ENCODE data around the gene ADGRG3. TPM values are rescaled to one million over a fixed set of nuclear protein-coding genes. Genes with fewer than 3 reads are reported as not detected.

The ADGRG3 gene
- total RNA-seq, 4 donors from 2014 or later = 2.3 to 17.7 (median 4.4) TPM

DNA sequence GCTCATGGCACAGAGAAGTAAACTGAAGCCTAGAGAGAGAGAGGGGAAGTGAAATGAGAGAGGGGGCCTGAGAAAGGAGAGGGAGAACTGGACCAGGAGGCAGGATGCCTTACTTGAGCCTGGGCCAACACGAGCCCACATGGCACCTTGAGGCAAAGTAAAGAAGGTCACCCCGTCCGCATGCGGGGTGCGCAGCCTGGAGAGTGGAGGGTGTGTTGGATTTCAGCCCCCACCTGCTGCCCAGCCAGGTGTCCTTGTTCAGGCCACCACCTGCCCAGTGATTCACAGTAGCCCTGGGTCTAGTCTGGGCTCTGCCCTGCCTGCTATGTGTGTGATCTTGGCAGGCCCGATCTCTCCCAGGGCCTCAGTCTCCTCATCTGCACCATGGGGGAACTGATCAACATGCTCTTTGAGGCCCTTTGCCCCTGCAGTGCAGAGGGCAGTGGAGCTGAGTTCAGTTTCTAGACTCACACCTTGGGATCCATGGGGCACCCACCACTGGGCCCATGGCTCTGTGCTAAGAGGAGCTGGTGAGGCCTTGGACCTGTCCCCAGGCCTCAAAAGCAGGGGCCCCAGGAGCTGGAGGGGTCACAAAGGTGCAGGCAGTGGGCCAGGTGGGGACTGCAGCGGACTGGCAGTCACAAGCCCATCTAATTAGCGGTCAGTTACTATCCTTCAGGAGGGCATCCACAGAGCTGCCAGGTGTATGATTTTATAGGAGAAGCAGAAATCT lies 16.7 kb downstream of the ADGRG3 start:
- ATAC-seq (ENCODE audit: low FRiP score) = no peak
- no peak for DNase-seq (ENCODE audit: low spot score)
- TF ChIP-seq, protein P1, sequence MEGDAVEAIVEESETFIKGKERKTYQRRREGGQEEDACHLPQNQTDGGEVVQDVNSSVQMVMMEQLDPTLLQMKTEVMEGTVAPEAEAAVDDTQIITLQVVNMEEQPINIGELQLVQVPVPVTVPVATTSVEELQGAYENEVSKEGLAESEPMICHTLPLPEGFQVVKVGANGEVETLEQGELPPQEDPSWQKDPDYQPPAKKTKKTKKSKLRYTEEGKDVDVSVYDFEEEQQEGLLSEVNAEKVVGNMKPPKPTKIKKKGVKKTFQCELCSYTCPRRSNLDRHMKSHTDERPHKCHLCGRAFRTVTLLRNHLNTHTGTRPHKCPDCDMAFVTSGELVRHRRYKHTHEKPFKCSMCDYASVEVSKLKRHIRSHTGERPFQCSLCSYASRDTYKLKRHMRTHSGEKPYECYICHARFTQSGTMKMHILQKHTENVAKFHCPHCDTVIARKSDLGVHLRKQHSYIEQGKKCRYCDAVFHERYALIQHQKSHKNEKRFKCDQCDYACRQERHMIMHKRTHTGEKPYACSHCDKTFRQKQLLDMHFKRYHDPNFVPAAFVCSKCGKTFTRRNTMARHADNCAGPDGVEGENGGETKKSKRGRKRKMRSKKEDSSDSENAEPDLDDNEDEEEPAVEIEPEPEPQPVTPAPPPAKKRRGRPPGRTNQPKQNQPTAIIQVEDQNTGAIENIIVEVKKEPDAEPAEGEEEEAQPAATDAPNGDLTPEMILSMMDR (IDR thresholded peaks at IDR 0.05) = no peak

DNA sequence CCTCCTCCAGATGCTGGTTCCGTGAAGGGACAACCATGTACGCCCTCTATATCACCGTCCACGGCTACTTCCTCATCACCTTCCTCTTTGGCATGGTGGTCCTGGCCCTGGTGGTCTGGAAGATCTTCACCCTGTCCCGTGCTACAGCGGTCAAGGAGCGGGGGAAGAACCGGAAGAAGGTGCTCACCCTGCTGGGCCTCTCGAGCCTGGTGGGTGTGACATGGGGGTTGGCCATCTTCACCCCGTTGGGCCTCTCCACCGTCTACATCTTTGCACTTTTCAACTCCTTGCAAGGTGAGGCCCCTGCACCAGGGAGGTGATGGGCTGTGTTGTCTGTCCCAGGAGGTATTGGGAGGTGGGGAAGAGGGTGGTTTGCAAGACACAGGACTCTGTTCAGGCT lies 17.5 kb downstream of the ADGRG3 start:
- DNase-seq (ENCODE audit: low spot score) (no peak), ATAC-seq (ENCODE audit: low FRiP score) (no peak)
- TF ChIP-seq, protein P1 (IDR thresholded peaks at IDR 0.05) = no peak

DNA sequence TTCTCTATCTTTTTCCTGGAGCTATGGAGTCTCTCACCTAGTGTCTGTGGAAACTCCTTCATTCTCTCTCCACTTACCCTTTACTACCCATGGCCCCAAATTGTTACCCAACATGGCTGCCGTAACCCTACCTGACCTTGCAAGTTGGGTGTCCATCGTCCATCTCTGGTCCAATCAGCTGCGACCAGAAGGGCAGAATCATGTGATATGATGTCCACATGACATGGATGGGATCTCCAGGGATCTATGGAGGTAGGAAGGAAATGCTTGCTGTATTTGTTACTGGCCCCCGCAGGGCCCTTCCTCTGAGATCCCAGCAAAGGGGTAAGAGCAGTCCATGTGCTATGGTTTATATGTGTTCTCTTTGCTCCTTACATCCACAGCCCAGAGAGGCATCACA lies 18.5 kb downstream of the ADGRG3 start:
- ATAC-seq (ENCODE audit: low FRiP score) (no peak), DNase-seq (ENCODE audit: low spot score) (no peak)
- TF ChIP-seq, protein P1 (IDR thresholded peaks at IDR 0.05) = no peak

DNA sequence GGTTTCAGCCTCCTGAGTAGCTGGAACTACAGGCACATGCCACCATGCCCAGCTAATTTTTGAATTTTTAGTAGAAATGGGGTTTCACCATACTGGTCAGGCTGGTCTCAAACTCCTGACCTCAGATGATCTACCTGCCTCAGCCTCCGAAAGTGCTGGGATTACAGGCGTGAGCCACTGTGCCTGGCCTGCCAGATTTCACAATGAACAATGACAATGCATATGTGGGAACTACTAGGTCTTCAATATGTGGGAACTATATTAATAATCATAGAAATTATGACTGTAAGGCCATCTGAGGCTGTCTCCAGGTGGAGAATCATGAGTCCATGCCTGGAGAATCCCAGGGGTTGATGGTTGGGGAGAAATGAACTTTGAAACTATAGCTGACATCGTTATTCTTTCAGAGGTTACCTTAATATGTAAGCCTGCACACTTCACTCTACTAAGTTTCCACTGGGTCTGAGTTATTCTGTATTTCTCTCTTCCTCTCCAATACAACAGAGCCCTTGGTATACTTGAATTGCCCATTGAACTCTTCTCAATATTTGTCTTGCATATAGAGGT lies 19.3 kb downstream of the ADGRG3 start:
- DNase-seq (ENCODE audit: low spot score) = no peak
- no peak for ATAC-seq (ENCODE audit: low FRiP score)
- TF ChIP-seq, protein P1 (IDR thresholded peaks at IDR 0.05) = no peak

DNA sequence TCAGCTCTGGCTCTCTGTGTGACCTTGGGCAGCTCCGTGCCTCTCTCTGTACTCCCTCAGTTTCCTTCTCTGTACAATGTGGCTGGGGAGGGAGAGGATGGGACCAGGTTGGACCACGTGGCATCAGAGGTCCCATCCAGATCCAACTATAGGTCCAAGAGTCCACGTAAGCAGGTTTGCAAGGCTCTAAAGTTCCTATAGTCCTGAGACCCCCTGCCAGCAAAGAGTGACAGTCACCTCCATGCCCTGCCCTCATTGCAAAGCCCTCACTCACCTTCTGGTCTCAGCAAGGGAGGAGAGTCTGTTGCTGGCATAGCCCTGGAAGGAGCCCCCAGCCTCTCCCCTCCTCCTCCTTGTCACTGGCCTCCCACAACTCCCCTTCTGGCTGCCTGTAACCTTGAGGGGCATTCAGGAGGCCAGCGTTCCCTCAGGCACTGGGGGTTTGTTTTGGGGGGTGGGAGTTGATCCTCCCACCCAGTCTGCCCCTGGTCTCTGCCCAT lies 20.4 kb downstream of the ADGRG3 start:
- DNase-seq (ENCODE audit: low spot score) (no peak), ATAC-seq (ENCODE audit: low FRiP score) (no peak)
- TF ChIP-seq, protein P1 (IDR thresholded peaks at IDR 0.05) = no peak

DNA sequence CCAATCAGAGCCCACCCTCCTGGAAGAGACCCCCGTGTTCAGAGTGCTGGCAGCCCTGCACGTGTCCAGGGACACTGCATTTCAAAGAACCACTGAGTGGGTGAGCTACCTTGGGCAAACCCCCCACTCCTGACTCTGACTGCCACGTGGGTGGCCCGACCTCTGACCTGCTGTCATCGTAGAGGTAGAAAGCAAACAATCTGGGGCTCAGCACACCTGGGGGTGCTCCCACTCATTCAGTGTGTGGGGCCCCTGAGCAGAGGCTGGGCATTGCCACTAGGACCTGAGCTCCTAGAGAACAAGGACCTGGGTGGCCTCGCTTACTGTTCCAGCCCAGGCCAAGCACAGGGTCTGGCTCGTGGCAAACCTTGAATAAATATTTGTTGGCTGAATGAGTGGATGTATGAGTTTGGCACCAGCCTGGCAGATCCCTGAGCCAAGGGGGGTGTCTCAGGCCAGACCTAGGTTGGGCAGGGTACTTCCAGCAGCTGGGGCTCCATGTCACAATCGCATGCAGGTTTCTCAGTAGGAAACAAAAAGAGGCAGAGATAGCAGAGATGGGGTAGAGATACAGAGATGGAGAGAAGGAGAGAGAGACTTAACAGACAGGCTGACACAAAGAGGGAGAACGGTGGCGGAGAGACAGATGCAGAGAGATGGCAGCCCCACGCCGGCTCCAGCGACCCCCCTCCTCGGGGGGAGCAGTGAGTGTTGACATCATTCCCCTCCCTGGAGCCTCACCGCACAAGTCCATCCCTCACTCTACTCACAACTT lies 21.1 kb downstream of the ADGRG3 start:
- ATAC-seq (ENCODE audit: low FRiP score) = no peak
- no peak for DNase-seq (ENCODE audit: low spot score)
- TF ChIP-seq, protein P1 (IDR thresholded peaks at IDR 0.05) = no peak
